ENCODE results near the gene TEAD1. TPM values are rescaled to one million over a fixed set of nuclear protein-coding genes. Genes with fewer than 3 reads are reported as not detected.

TEAD1 gene
- total and polyA plus RNA-seq, 2 donors (not counting 1 experiment from before 2014, with no cell fraction given), result 88.6 to 121 TPM

DNA sequence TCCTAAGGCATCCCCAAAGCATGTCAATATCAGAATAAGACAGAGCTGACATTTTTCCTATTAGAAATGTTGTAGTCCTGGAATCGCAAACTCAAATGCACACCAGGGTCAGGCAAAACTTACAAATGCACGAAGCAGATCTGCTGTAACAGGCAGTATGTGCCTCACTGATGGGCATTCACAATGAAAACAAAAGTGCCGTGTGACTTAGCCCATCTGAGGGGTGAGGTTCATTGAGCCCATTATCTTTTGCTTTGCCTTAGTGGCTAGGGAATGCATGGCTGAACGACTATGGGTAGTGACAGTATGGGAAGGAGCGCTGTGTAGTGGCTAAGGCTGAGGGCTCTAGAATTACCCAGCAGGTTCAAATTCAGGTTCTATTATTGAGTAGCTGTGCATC, 291.8 kb downstream of the TEAD1 start:
- Histone ChIP-seq H3K4me1 (ENCODE audit: control insufficient read depth, extremely low read depth, insufficient read depth, low read length) (no peaks in the 10 kb centered on the region), H3K79me2 (ENCODE audit: control insufficient read depth, insufficient read depth, low read length) (no peaks in the 10 kb centered on the region), H3K4me2 (ENCODE audit: extremely low read depth, insufficient read depth, low read length) (no peak overlapping the region), H3K4me3 (replicated peaks in 1 of 4; ENCODE audit: control extremely low read depth in 1 of 4, insufficient read depth in 1 of 4, low read depth in 3 of 4, low read length in 4 of 4) (no peak overlapping the region), H3K27me3 (ENCODE audit: control insufficient read depth, insufficient read depth, low read length) (peaks cover 13% of the 10 kb centered on the region), H3K9me3 (ENCODE audit: control insufficient read depth, insufficient read depth, low read depth, low read length) (no peaks in the 10 kb centered on the region), H2AFZ (ENCODE audit: low read length) (no peak overlapping the region), H3K9ac (ENCODE audit: insufficient read depth, low read length) (no peak overlapping the region), H4K20me1 (ENCODE audit: control insufficient read depth, extremely low read depth, insufficient read depth, low read length) (no peaks in the 10 kb centered on the region), H3K36me3 (ENCODE audit: control insufficient read depth, insufficient read depth, low read length) (no peaks in the 10 kb centered on the region), H3K27ac (ENCODE audit: insufficient read depth, low read length) (no peak overlapping the region)
- TF ChIP-seq EZH2 (IDR thresholded peaks at IDR 0.05; ENCODE audit: low read length, missing control alignments), result no peak
- TF ChIP-seq, protein P1, sequence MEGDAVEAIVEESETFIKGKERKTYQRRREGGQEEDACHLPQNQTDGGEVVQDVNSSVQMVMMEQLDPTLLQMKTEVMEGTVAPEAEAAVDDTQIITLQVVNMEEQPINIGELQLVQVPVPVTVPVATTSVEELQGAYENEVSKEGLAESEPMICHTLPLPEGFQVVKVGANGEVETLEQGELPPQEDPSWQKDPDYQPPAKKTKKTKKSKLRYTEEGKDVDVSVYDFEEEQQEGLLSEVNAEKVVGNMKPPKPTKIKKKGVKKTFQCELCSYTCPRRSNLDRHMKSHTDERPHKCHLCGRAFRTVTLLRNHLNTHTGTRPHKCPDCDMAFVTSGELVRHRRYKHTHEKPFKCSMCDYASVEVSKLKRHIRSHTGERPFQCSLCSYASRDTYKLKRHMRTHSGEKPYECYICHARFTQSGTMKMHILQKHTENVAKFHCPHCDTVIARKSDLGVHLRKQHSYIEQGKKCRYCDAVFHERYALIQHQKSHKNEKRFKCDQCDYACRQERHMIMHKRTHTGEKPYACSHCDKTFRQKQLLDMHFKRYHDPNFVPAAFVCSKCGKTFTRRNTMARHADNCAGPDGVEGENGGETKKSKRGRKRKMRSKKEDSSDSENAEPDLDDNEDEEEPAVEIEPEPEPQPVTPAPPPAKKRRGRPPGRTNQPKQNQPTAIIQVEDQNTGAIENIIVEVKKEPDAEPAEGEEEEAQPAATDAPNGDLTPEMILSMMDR (conservative IDR thresholded peaks at IDR 0.05 in 1 of 2, IDR thresholded peaks at IDR 0.05 in 1 of 2; ENCODE audit: low read depth in 1 of 2, low read length in 2 of 2), result no peak
- no peak for DNase-seq (ENCODE audit: low read depth in 2 of 2)

DNA sequence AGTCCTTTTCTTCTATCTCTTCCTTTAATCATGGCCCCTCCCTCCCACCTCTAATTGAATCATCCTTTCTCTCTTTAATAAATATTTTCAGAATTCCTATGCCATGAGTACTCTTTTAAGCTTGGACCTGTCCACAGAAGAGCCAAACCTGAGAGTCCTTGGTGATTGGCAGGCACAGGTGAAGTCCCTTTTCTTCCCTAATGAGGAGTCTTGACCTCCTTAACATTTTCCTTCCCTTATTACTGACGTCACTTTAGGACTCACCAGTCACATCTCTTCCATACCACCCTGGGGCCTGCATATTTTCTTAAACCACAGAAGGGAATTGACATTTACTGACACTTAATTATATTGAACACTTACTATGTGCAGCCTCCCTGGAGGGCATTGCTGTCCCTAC, 293.9 kb downstream of the TEAD1 start:
- TF ChIP-seq EZH2 (IDR thresholded peaks at IDR 0.05; ENCODE audit: low read length, missing control alignments), result no peak
- TF ChIP-seq, protein P1 (conservative IDR thresholded peaks at IDR 0.05 in 1 of 2, IDR thresholded peaks at IDR 0.05 in 1 of 2; ENCODE audit: low read depth in 1 of 2, low read length in 2 of 2), result no peak
- Histone ChIP-seq H3K27ac (ENCODE audit: insufficient read depth, low read length) (no peak overlapping the region), H3K4me2 (ENCODE audit: extremely low read depth, insufficient read depth, low read length) (no peak overlapping the region), H3K4me1 (ENCODE audit: control insufficient read depth, extremely low read depth, insufficient read depth, low read length) (no peaks in the 10 kb centered on the region), H4K20me1 (ENCODE audit: control insufficient read depth, extremely low read depth, insufficient read depth, low read length) (no peaks in the 10 kb centered on the region), H3K36me3 (ENCODE audit: control insufficient read depth, insufficient read depth, low read length) (no peaks in the 10 kb centered on the region), H3K27me3 (ENCODE audit: control insufficient read depth, insufficient read depth, low read length) (peaks cover 6% of the 10 kb centered on the region), H3K9me3 (ENCODE audit: control insufficient read depth, insufficient read depth, low read depth, low read length) (no peaks in the 10 kb centered on the region), H3K9ac (ENCODE audit: insufficient read depth, low read length) (no peak overlapping the region), H2AFZ (ENCODE audit: low read length) (no peak overlapping the region), H3K79me2 (ENCODE audit: control insufficient read depth, insufficient read depth, low read length) (no peaks in the 10 kb centered on the region), H3K4me3 (replicated peaks in 1 of 4; ENCODE audit: control extremely low read depth in 1 of 4, insufficient read depth in 1 of 4, low read depth in 3 of 4, low read length in 4 of 4) (no peak overlapping the region)
- no peak for DNase-seq (ENCODE audit: low read depth in 2 of 2)

DNA sequence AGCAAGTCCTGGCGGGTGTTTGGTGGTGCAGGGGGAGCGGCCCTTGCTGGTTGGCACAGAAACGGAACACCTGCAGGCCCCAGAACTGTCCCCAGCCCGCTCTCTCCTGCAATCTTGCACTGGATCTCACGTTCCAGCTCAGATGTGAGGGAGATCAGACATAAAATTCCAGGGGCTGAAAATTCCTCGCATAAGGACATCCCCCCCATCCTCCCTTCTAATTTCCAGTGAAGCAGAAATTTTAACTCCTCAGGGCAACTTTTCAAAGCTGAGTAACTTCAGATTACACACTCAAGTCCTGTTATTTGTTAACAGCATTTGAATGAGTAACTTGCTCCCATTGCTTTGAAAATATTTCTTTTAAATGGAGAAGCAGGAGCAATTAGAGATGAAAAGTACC, 294.6 kb downstream of the TEAD1 start:
- no peak overlapping the region for H3K9ac ChIP-seq (ENCODE audit: insufficient read depth, low read length)
- no peaks in the 10 kb centered on the region for H4K20me1 ChIP-seq (ENCODE audit: control insufficient read depth, extremely low read depth, insufficient read depth, low read length)
- H3K9me3 ChIP-seq (ENCODE audit: control insufficient read depth, insufficient read depth, low read depth, low read length), result no peaks in the 10 kb centered on the region
- H2AFZ ChIP-seq (ENCODE audit: low read length), result no peak overlapping the region
- no peak overlapping the region for H3K4me3 ChIP-seq (replicated peaks in 1 of 4; ENCODE audit: control extremely low read depth in 1 of 4, insufficient read depth in 1 of 4, low read depth in 3 of 4, low read length in 4 of 4)
- no peaks in the 10 kb centered on the region for H3K79me2 ChIP-seq (ENCODE audit: control insufficient read depth, insufficient read depth, low read length)
- H3K27me3 ChIP-seq (ENCODE audit: control insufficient read depth, insufficient read depth, low read length), result peaks cover 6% of the 10 kb centered on the region
- H3K4me2 ChIP-seq (ENCODE audit: extremely low read depth, insufficient read depth, low read length), result no peak overlapping the region
- no peak overlapping the region for H3K27ac ChIP-seq (ENCODE audit: insufficient read depth, low read length)
- H3K4me1 ChIP-seq (ENCODE audit: control insufficient read depth, extremely low read depth, insufficient read depth, low read length), result no peaks in the 10 kb centered on the region
- no peak for TF ChIP-seq EZH2 (IDR thresholded peaks at IDR 0.05; ENCODE audit: low read length, missing control alignments)
- TF ChIP-seq, protein P1 (conservative IDR thresholded peaks at IDR 0.05 in 1 of 2, IDR thresholded peaks at IDR 0.05 in 1 of 2; ENCODE audit: low read depth in 1 of 2, low read length in 2 of 2), result no peak
- H3K36me3 ChIP-seq (ENCODE audit: control insufficient read depth, insufficient read depth, low read length), result no peaks in the 10 kb centered on the region
- no peak for DNase-seq (ENCODE audit: low read depth in 2 of 2)

All from fibroblast of lung (primary cell).